OCI-LY1 (cell line): Measurements from ENCODE around the gene NECTIN1.

Experiments
- H2AFZ ChIP-seq: fragments of 200-600 bp; sonication (generic), shearing (Covaris generic); 2 replicates; pipeline ENCODE4 v1.6.0; 2014; ENCODE audit warnings: antibody characterized with exemption, mild to moderate bottlenecking, low read length
- H3F3A ChIP-seq: fragments of 200-600 bp; sonication (generic), shearing (Covaris generic); 2 replicates; pipeline ENCODE4 v1.6.0; 2014; ENCODE audit warnings: mild to moderate bottlenecking, antibody characterized with exemption, low read length, moderate library complexity; ENCODE audit not compliant: insufficient read depth
- H3K27ac ChIP-seq: fragments of 200-600 bp; sonication (generic); 2 replicates; pipeline ENCODE4 v1.5.1; 2014; ENCODE audit warnings: low read length, mixed run types, mild to moderate bottlenecking, low read depth; ENCODE audit not compliant: poor library complexity, severe bottlenecking
- H3K27me3 ChIP-seq: fragments of 200-600 bp; sonication (generic); 2 replicates; pipeline ENCODE4 v1.6.0; 2014; ENCODE audit warnings: antibody characterized with exemption, mild to moderate bottlenecking, low read length, moderate library complexity; ENCODE audit not compliant: insufficient read depth
- H3K36me3 ChIP-seq: fragments of 200-600 bp; sonication (generic); 2 replicates; pipeline ENCODE4 v1.6.1; 2014; ENCODE audit warnings: mild to moderate bottlenecking, antibody characterized with exemption, low read length, moderate library complexity, mixed read lengths; ENCODE audit not compliant: insufficient read depth
- H3K4me1 ChIP-seq: fragments of 200-600 bp; sonication (generic); 2 replicates; pipeline ENCODE4 v1.5.1; 2014; ENCODE audit warnings: mild to moderate bottlenecking, low read length, moderate library complexity; ENCODE audit not compliant: insufficient read depth, severe bottlenecking
- H3K4me2 ChIP-seq: fragments of 200-600 bp; sonication (generic), shearing (Covaris generic); 2 replicates; pipeline ENCODE4 v1.6.1; 2014; ENCODE audit warnings: low read length
- H3K4me3 ChIP-seq: fragments of 200-600 bp; sonication (generic); 2 replicates; pipeline ENCODE4 v1.5.1; 2014; ENCODE audit warnings: low read length, low read depth, mild to moderate bottlenecking, mixed read lengths; ENCODE audit not compliant: poor library complexity, severe bottlenecking
- H3K79me2 ChIP-seq: fragments of 200-600 bp; shearing (Covaris generic); 2 replicates; pipeline ENCODE4 v1.6.1; 2016; ENCODE audit warnings: mixed run types, low read length, mixed read lengths; ENCODE audit not compliant: insufficient read depth
- H3K9ac ChIP-seq: fragments of 200-600 bp; sonication (generic), shearing (Covaris generic); 2 replicates; pipeline ENCODE4 v1.6.1; 2014; ENCODE audit warnings: mild to moderate bottlenecking, low read length, mixed read lengths
- H3K9me2 ChIP-seq: fragments of 200-600 bp; sonication (generic), shearing (Covaris generic); 2 replicates; pipeline ENCODE4 v1.6.1; 2014; ENCODE audit warnings: low read depth, mild to moderate bottlenecking, low read length, mixed read lengths
- H3K9me3 ChIP-seq: fragments of 200-600 bp; shearing (Covaris generic); 2 replicates; pipeline ENCODE4 v1.6.1; 2014; ENCODE audit warnings: low read length, mixed read lengths
- H4K20me1 ChIP-seq: fragments of 200-600 bp; sonication (generic), shearing (Covaris generic); 2 replicates; pipeline ENCODE4 v1.6.0; 2016; ENCODE audit warnings: mild to moderate bottlenecking, low read length; ENCODE audit not compliant: insufficient read depth
- CTCF ChIP-seq: fragments of 200-600 bp; sonication (generic), shearing (Covaris generic); IDR thresholded peaks from 2 replicates; pipeline ENCODE4 v1.5.1; 2017; ENCODE audit warnings: mild to moderate bottlenecking, antibody characterized with exemption, low read length, moderate library complexity, mixed read lengths
- EZH2 ChIP-seq: fragments of 200-600 bp; sonication (generic), shearing (Covaris generic); IDR thresholded peaks from 2 replicates; pipeline ENCODE4 v1.8.0; 2017; ENCODE audit warnings: borderline replicate concordance, mixed run types, mild to moderate bottlenecking, antibody characterized with exemption, low read length, moderate library complexity, mixed read lengths

NECTIN1 gene

GRCh38 chr11:119671561-119672015 lies 57.4 kb downstream of the NECTIN1 start:
- Histone ChIP-seq H3K9ac (no peak overlapping the region), H3K4me1 (peaks cover 17% of the 10 kb centered on the region), H3K79me2 (no peaks in the 10 kb centered on the region), H2AFZ (no peak overlapping the region), H3K27ac (no peak overlapping the region), H3K9me3 (no peaks in the 10 kb centered on the region), H3K27me3 (no peaks in the 10 kb centered on the region), H3K36me3 (no peaks in the 10 kb centered on the region), H3K4me3 (no peak overlapping the region), H3F3A (no peaks in the 10 kb centered on the region), H3K4me2 (no peak overlapping the region), H3K9me2 (no peaks in the 10 kb centered on the region), H4K20me1 (no peaks in the 10 kb centered on the region)
- TF ChIP-seq CTCF (no peak), EZH2 (no peak)

- Histone ChIP-seq H3K27ac (no peak overlapping the region), H3K9me2 (no peaks in the 10 kb centered on the region), H3F3A (no peaks in the 10 kb centered on the region), H3K4me1 (peaks cover 17% of the 10 kb centered on the region), H3K4me2 (no peak overlapping the region), H3K9ac (no peak overlapping the region), H3K27me3 (no peaks in the 10 kb centered on the region), H4K20me1 (no peaks in the 10 kb centered on the region), H3K36me3 (no peaks in the 10 kb centered on the region), H3K4me3 (no peak overlapping the region), H3K9me3 (no peaks in the 10 kb centered on the region), H3K79me2 (no peaks in the 10 kb centered on the region), H2AFZ (no peak overlapping the region)
- TF ChIP-seq CTCF, result no peak
- TF ChIP-seq EZH2, result no peak
Measured at GRCh38 chr11:119671051-119671450, 57.9 kb downstream of the NECTIN1 start.

- no peaks in the 10 kb centered on the region for H3F3A ChIP-seq
- H3K27me3 ChIP-seq, result no peaks in the 10 kb centered on the region
- H4K20me1 ChIP-seq, result no peaks in the 10 kb centered on the region
- H3K9ac ChIP-seq, result no peak overlapping the region
- H3K4me3 ChIP-seq, result no peak overlapping the region
- no peaks in the 10 kb centered on the region for H3K36me3 ChIP-seq
- no peaks in the 10 kb centered on the region for H3K9me3 ChIP-seq
- H3K4me2 ChIP-seq, result no peak overlapping the region
- no peaks in the 10 kb centered on the region for H3K9me2 ChIP-seq
- no peak overlapping the region for H2AFZ ChIP-seq
- no peaks in the 10 kb centered on the region for H3K79me2 ChIP-seq
- no peak overlapping the region for H3K27ac ChIP-seq
- no peak for TF ChIP-seq CTCF
- H3K4me1 ChIP-seq, result peaks cover 17% of the 10 kb centered on the region
Measured at GRCh38 chr11:119669487-119669886, 59.5 kb downstream of the NECTIN1 start.
